ENCODE data around the gene FAM120A.

The FAM120A gene

DNA sequence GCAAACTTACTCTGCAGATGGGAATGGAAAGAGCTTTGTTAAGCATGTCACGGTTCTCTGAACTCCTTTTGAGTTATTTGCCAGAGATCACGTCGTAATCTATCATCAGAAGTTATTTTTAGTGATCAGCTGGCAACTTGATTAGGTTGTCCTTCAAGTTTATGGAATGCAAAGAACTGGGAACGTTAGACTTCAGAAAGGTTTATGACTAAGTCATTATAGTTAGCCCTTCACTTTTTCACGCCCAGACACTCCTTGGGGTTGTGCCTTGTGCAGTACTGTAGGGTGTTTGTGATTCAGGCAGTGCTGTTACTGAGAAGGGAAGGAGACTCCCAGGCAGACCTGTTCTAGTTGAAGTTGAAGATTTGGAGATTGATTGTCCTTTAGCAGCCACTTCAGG is 98.1 kb downstream of the FAM120A start:
- no peak overlapping the region for H3K4me3 ChIP-seq (ENCODE audit: low read length in 2 of 2)
- H2AK5ac ChIP-seq (ENCODE audit: low read depth, low read length), result no peak overlapping the region
- H3K9me3 ChIP-seq (replicated peaks in 1 of 2; ENCODE audit: control insufficient read depth in 2 of 2, insufficient read depth in 1 of 2, low read depth in 1 of 2, low read length in 2 of 2), result no peaks in the 10 kb centered on the region
- DNase-seq (ENCODE audit: low spot score), result no peak
- H4K8ac ChIP-seq (ENCODE audit: low read depth, low read length), result no peak overlapping the region
- no peak overlapping the region for H3K18ac ChIP-seq (ENCODE audit: low read length)
- H3K4me1 ChIP-seq (ENCODE audit: control insufficient read depth in 2 of 2, insufficient read depth in 1 of 2, low read depth in 1 of 2, low read length in 2 of 2), result peaks cover 0 to 4% of the 10 kb centered on the region in 2 donors
- H2BK120ac ChIP-seq (ENCODE audit: low read depth, low read length), result no peak overlapping the region
- H2BK12ac ChIP-seq (ENCODE audit: low read length), result no peak overlapping the region
- no CpG with 5 or more reads among the region's 5 CpGs for WGBS, 2 donors (ENCODE audit: extremely low coverage in 2 of 2, insufficient read length in 2 of 2, insufficient replicate concordance in 1 of 2)
- no peak overlapping the region for H2BK15ac ChIP-seq (ENCODE audit: low read length)
- no peaks in the 10 kb centered on the region for H3K27me3 ChIP-seq (ENCODE audit: control insufficient read depth in 3 of 3, insufficient read depth in 3 of 3, low read depth in 1 of 3, low read length in 3 of 3)
- no peak overlapping the region for H2BK5ac ChIP-seq (ENCODE audit: low read length)
- H3K14ac ChIP-seq (ENCODE audit: low read length), result no peak overlapping the region
- H2AFZ ChIP-seq (ENCODE audit: low read length), result no peak overlapping the region
- no peak overlapping the region for H3K4ac ChIP-seq (ENCODE audit: low read length)
- no peak overlapping the region for H3K27ac ChIP-seq (replicated peaks; ENCODE audit: low read length)
- no peak overlapping the region for H3K9ac ChIP-seq (ENCODE audit: low read depth, low read length, poor library complexity)
- H4K91ac ChIP-seq (ENCODE audit: low read depth, low read length, poor library complexity), result no peak overlapping the region
- H3K36me3 ChIP-seq (replicated peaks in 1 of 2; ENCODE audit: control insufficient read depth in 2 of 2, insufficient read depth in 2 of 2, low read length in 2 of 2), result peaks cover 12 to 90% of the 10 kb centered on the region in 2 donors
- H3K4me2 ChIP-seq (ENCODE audit: insufficient read depth, low read length, poor library complexity, severe bottlenecking), result no peak overlapping the region
- peak overlapping the region; percentile 68 for H3K23ac ChIP-seq (ENCODE audit: low read depth, low read length, poor library complexity)
- H3K79me1 ChIP-seq (ENCODE audit: low read depth, low read length), result peaks cover 1% of the 10 kb centered on the region

DNA sequence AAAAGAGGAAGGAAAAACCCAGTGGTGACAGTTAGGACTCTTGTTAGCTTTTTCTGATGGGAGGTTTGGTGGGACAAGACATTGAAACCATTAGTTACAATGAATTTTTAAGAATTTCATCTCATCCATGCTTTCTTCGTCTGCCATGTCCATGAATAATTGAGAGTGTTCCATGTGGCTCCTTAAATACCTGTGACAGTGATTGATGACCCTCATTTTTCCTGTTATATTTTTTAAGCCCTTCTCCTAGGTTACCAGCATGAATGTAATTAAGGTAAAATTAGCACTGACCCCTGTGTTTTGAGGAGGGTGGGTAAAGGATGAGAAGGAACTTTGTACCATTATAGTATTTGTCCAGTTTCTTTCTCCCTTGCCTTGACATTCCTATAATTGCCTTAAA is 101.4 kb downstream of the FAM120A start:
- Histone ChIP-seq H2BK12ac (ENCODE audit: low read length) (no peak overlapping the region), H4K91ac (ENCODE audit: low read depth, low read length, poor library complexity) (no peak overlapping the region), H3K18ac (ENCODE audit: low read length) (no peak overlapping the region), H2AFZ (ENCODE audit: low read length) (no peak overlapping the region), H3K23ac (ENCODE audit: low read depth, low read length, poor library complexity) (no peak overlapping the region), H3K4me3 (ENCODE audit: low read length in 2 of 2) (no peak overlapping the region), H3K27me3 (ENCODE audit: control insufficient read depth in 3 of 3, insufficient read depth in 3 of 3, low read depth in 1 of 3, low read length in 3 of 3) (no peaks in the 10 kb centered on the region), H3K79me1 (ENCODE audit: low read depth, low read length) (peaks cover 1% of the 10 kb centered on the region), H3K9me3 (replicated peaks in 1 of 2; ENCODE audit: control insufficient read depth in 2 of 2, insufficient read depth in 1 of 2, low read depth in 1 of 2, low read length in 2 of 2) (no peaks in the 10 kb centered on the region), H4K8ac (ENCODE audit: low read depth, low read length) (no peak overlapping the region), H3K4me1 (ENCODE audit: control insufficient read depth in 2 of 2, insufficient read depth in 1 of 2, low read depth in 1 of 2, low read length in 2 of 2) (no peaks in the 10 kb centered on the region), H3K36me3 (replicated peaks in 1 of 2; ENCODE audit: control insufficient read depth in 2 of 2, insufficient read depth in 2 of 2, low read length in 2 of 2) (peaks cover 12 to 92% of the 10 kb centered on the region in 2 donors), H2BK5ac (ENCODE audit: low read length) (no peak overlapping the region), H3K9ac (ENCODE audit: low read depth, low read length, poor library complexity) (no peak overlapping the region), H2BK120ac (ENCODE audit: low read depth, low read length) (no peak overlapping the region), H3K27ac (replicated peaks; ENCODE audit: low read length) (no peak overlapping the region), H3K4ac (ENCODE audit: low read length) (no peak overlapping the region), H2BK15ac (ENCODE audit: low read length) (no peak overlapping the region), H3K4me2 (ENCODE audit: insufficient read depth, low read length, poor library complexity, severe bottlenecking) (no peak overlapping the region), H3K14ac (ENCODE audit: low read length) (no peak overlapping the region), H2AK5ac (ENCODE audit: low read depth, low read length) (no peak overlapping the region)
- no peak for DNase-seq (ENCODE audit: low spot score)
- no CpG with 5 or more reads among the region's 1 CpG for WGBS, 2 donors (ENCODE audit: extremely low coverage in 2 of 2, insufficient read length in 2 of 2, insufficient replicate concordance in 1 of 2)

DNA sequence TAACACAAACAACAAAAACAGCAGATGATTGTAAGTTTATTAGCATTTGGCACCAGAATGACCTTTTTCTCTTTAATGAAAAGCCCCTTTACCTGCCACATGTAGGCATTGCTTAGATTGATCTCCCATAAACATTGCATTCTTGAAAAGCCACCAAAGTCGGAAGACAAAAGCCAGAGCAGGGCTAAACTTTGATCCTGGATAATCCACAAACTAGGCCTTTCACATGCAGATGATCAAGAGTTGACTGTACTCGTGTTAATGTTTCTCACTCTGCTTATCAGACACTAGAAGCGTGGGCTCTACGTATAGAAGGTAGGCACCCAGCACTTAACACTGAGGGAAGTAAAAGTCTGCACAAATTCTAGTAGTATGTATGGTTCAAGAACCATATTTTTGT is 103.9 kb downstream of the FAM120A start:
- no CpG with 5 or more reads among the region's 4 CpGs for WGBS, 2 donors (ENCODE audit: extremely low coverage in 2 of 2, insufficient read length in 2 of 2, insufficient replicate concordance in 1 of 2)
- Histone ChIP-seq H2BK120ac (ENCODE audit: low read depth, low read length) (no peak overlapping the region), H4K8ac (ENCODE audit: low read depth, low read length) (no peak overlapping the region), H3K27ac (replicated peaks; ENCODE audit: low read length) (no peak overlapping the region), H3K14ac (ENCODE audit: low read length) (no peak overlapping the region), H2AK5ac (ENCODE audit: low read depth, low read length) (no peak overlapping the region), H4K91ac (ENCODE audit: low read depth, low read length, poor library complexity) (no peak overlapping the region), H2BK15ac (ENCODE audit: low read length) (no peak overlapping the region), H2BK12ac (ENCODE audit: low read length) (no peak overlapping the region), H3K4ac (ENCODE audit: low read length) (no peak overlapping the region), H3K79me1 (ENCODE audit: low read depth, low read length) (peaks cover 1% of the 10 kb centered on the region), H3K9me3 (replicated peaks in 1 of 2; ENCODE audit: control insufficient read depth in 2 of 2, insufficient read depth in 1 of 2, low read depth in 1 of 2, low read length in 2 of 2) (no peaks in the 10 kb centered on the region), H3K4me1 (ENCODE audit: control insufficient read depth in 2 of 2, insufficient read depth in 1 of 2, low read depth in 1 of 2, low read length in 2 of 2) (no peaks in the 10 kb centered on the region), H2AFZ (ENCODE audit: low read length) (no peak overlapping the region), H3K4me3 (ENCODE audit: low read length in 2 of 2) (no peak overlapping the region), H3K4me2 (ENCODE audit: insufficient read depth, low read length, poor library complexity, severe bottlenecking) (no peak overlapping the region), H3K36me3 (replicated peaks in 1 of 2; ENCODE audit: control insufficient read depth in 2 of 2, insufficient read depth in 2 of 2, low read length in 2 of 2) (peaks cover 13 to 94% of the 10 kb centered on the region in 2 donors), H3K23ac (ENCODE audit: low read depth, low read length, poor library complexity) (no peak overlapping the region), H3K18ac (ENCODE audit: low read length) (no peak overlapping the region), H3K27me3 (ENCODE audit: control insufficient read depth in 3 of 3, insufficient read depth in 3 of 3, low read depth in 1 of 3, low read length in 3 of 3) (no peaks in the 10 kb centered on the region), H3K9ac (ENCODE audit: low read depth, low read length, poor library complexity) (no peak overlapping the region), H2BK5ac (ENCODE audit: low read length) (no peak overlapping the region)
- DNase-seq (ENCODE audit: low spot score), result no peak

DNA sequence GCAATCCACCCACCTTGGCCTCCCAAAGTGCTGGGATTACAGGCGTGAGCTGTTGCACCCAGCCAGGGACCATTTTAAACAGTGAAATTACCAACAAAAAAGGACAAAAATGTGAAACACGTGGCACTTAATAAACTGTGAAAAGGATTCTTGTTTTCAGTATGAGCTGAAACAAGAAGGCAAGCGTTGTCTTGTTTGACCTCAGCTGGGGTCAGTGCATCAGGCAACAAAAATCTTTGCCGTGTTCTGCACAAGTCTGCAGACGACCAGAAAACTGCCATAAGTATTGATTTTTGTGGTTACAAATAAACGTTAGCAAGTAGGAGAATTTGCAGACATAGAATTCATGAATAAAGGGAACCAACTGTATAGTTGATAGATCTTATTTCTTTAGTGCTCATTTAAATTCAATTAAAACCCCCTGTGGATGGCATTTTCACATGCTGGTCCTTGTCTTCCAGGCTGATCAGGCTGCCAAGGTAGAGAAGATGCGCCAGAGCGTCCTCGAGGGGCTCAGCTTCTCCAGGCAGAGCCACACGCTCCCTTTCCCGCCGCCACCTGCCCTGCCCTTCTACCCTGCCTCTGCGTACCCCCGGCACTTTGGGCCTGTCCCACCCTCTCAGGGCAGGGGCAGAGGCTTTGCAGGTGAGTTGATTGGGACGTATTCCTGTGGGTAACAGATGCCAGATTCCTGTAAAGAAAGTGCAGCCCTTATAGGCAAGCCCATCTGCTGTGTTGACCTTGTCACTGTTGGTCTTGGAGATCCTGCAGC is 106.1 kb downstream of the FAM120A start:
- Histone ChIP-seq H2AK5ac (ENCODE audit: low read depth, low read length) (no peak overlapping the region), H3K4me1 (ENCODE audit: control insufficient read depth in 2 of 2, insufficient read depth in 1 of 2, low read depth in 1 of 2, low read length in 2 of 2) (no peaks in the 10 kb centered on the region), H2BK120ac (ENCODE audit: low read depth, low read length) (no peak overlapping the region), H2BK15ac (ENCODE audit: low read length) (no peak overlapping the region), H3K9ac (ENCODE audit: low read depth, low read length, poor library complexity) (peak overlapping the region; percentile 78), H3K79me1 (ENCODE audit: low read depth, low read length) (no peaks in the 10 kb centered on the region), H3K18ac (ENCODE audit: low read length) (no peak overlapping the region), H3K4me3 (ENCODE audit: low read length in 2 of 2) (no peak overlapping the region), H2BK12ac (ENCODE audit: low read length) (no peak overlapping the region), H3K14ac (ENCODE audit: low read length) (no peak overlapping the region), H3K36me3 (replicated peaks in 1 of 2; ENCODE audit: control insufficient read depth in 2 of 2, insufficient read depth in 2 of 2, low read length in 2 of 2) (peaks cover 15 to 94% of the 10 kb centered on the region in 2 donors), H3K27me3 (ENCODE audit: control insufficient read depth in 3 of 3, insufficient read depth in 3 of 3, low read depth in 1 of 3, low read length in 3 of 3) (no peaks in the 10 kb centered on the region), H3K27ac (replicated peaks; ENCODE audit: low read length) (no peak overlapping the region), H4K8ac (ENCODE audit: low read depth, low read length) (no peak overlapping the region), H3K9me3 (replicated peaks in 1 of 2; ENCODE audit: control insufficient read depth in 2 of 2, insufficient read depth in 1 of 2, low read depth in 1 of 2, low read length in 2 of 2) (no peaks in the 10 kb centered on the region), H4K91ac (ENCODE audit: low read depth, low read length, poor library complexity) (no peak overlapping the region), H2AFZ (ENCODE audit: low read length) (no peak overlapping the region), H3K4me2 (ENCODE audit: insufficient read depth, low read length, poor library complexity, severe bottlenecking) (no peak overlapping the region), H3K23ac (ENCODE audit: low read depth, low read length, poor library complexity) (no peak overlapping the region), H2BK5ac (ENCODE audit: low read length) (no peak overlapping the region), H3K4ac (ENCODE audit: low read length) (no peak overlapping the region)
- no CpG with 5 or more reads among the region's 15 CpGs for WGBS, 2 donors (ENCODE audit: extremely low coverage in 2 of 2, insufficient read length in 2 of 2, insufficient replicate concordance in 1 of 2)
- DNase-seq (ENCODE audit: low spot score), result no peak

Measured in neuronal stem cell (in vitro differentiated cells).